ENCODE measurements around the gene AP2S1. TPM values are rescaled to one million over a fixed set of nuclear protein-coding genes. Genes with fewer than 3 reads are reported as not detected.

The AP2S1 gene
- total and polyA plus RNA-seq, 2 of the 4 experiments (the other 2 are of a cell fraction), result 144 to 274 TPM

DNA sequence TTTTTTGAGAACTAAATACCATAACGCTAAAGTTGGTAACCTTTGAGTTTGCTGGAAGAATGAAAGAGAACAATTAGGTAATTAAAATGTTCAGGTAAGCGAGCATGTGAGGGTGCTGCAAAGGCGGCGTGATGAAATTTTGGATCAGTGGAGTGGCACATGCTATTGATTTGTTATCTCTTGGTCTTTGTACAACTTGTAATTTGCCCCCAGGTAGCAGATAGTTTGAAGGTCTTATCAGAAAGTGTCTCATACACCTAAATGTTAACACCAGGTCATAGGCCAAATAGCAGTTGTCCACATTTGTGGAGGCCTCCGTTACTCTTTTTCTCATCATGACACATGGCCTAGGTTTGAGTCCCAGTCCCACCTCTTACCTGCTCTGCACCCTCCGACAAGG lies 25.0 kb upstream of the AP2S1 start:
- Histone ChIP-seq H2BK120ac (ENCODE audit: low read depth, low read length) (no peak overlapping the region), H3K23ac (ENCODE audit: low read depth, low read length) (no peak overlapping the region), H3K4me2 (ENCODE audit: low read depth, low read length) (no peak overlapping the region), H4K5ac (ENCODE audit: low read depth, low read length) (no peak overlapping the region), H3K4me3 (ENCODE audit: insufficient read depth, low read depth, low read length) (no peak overlapping the region), H3K14ac (replicated peaks; ENCODE audit: low read depth, low read length) (0 out of 2 replicates have a peak overlapping the region, but pooled peaks have one; percentile 35), H2AK5ac (ENCODE audit: low read depth, low read length) (0 out of 2 replicates have a peak overlapping the region, but pooled peaks have one; percentile 27), H3K56ac (ENCODE audit: extremely low read depth, insufficient read depth, low read length) (no peak overlapping the region), H2BK15ac (ENCODE audit: low read depth, low read length) (no peak overlapping the region), H3K4ac (ENCODE audit: low read depth, low read length) (no peak overlapping the region), H3K79me1 (ENCODE audit: low read depth in 1 of 2, low read length in 2 of 2) (peaks cover 14 to 72% of the 10 kb centered on the region in 2 experiments), H3K4me1 (ENCODE audit: control insufficient read depth, insufficient read depth, low read length) (peaks cover 10% of the 10 kb centered on the region; the same call in 1 of the 2 replicates), H3K27me3 (ENCODE audit: control insufficient read depth, insufficient read depth, low read length) (no peaks in the 10 kb centered on the region), H3K9me1 (ENCODE audit: insufficient read depth, low read length) (peaks cover 9% of the 10 kb centered on the region), H2BK20ac (ENCODE audit: low read depth, low read length) (no peak overlapping the region), H3K36me3 (ENCODE audit: control insufficient read depth, insufficient read depth, low read length) (no peaks in the 10 kb centered on the region), H3K9ac (ENCODE audit: low read depth, low read length) (no peak overlapping the region), H2BK5ac (ENCODE audit: low read depth, low read length, poor library complexity, severe bottlenecking) (no peak overlapping the region), H4K91ac (ENCODE audit: insufficient read depth, low read depth, low read length) (no peak overlapping the region), H2AFZ (replicated peaks; ENCODE audit: low read length, poor library complexity) (no peak overlapping the region), H3K9me3 (ENCODE audit: control insufficient read depth, insufficient read depth, low read length) (no peaks in the 10 kb centered on the region), H3K18ac (ENCODE audit: low read depth, low read length) (no peak overlapping the region), H4K8ac (ENCODE audit: low read depth in 2 of 2, low read length in 2 of 2) (no peak overlapping the region), H2AK9ac (replicated peaks; ENCODE audit: low read depth, low read length, poor library complexity) (no peak overlapping the region), H3K27ac (ENCODE audit: insufficient read depth, low read length) (no peak overlapping the region), H4K20me1 (ENCODE audit: insufficient read depth, low read length) (peaks cover 35% of the 10 kb centered on the region)
- intact Hi-C loops (cut with micrococcal nuclease), result loop anchor here (5.0 kb wide), 1 partner anchor 57 kb away; no protein-coding TSS in a partner anchor
- in situ Hi-C loops (cut with MboI; ENCODE audit: low sequenced_read_pairs), result no loop called here
- POLR2A ChIA-PET (ENCODE audit: unreplicated experiment), result no interaction called here
- no CpG with 5 or more reads among the region's 6 CpGs for WGBS, 2 experiments (ENCODE audit: extremely low coverage in 2 of 2, insufficient read length in 1 of 2)
- CTCF ChIA-PET, result no interaction called here
- dilution Hi-C loops (cut with HindIII; ENCODE audit: low sequenced_read_pairs, unreplicated experiment), result no loop called here
- no TSS peak for BruUV-seq (replicated peaks)
- ATAC-seq (ENCODE audit: low read depth) (no peak), DNase-seq (no peak)
- no peak for TF ChIP-seq USF2 (IDR thresholded peaks at IDR 0.05; ENCODE audit: low read depth, low read length)
- no peak for TF ChIP-seq RFX5 (IDR thresholded peaks at IDR 0.05; ENCODE audit: low read depth, low read length)
- TF ChIP-seq CEBPB (IDR thresholded peaks at IDR 0.05; ENCODE audit: low read depth, low read length), result no peak
- TF ChIP-seq NFE2L2 (IDR thresholded peaks at IDR 0.05; ENCODE audit: low read depth, low read length), result no peak
- no peak for TF ChIP-seq SMC3 (IDR thresholded peaks at IDR 0.05; ENCODE audit: low read depth, low read length)
- TF ChIP-seq MAZ (IDR thresholded peaks at IDR 0.05; ENCODE audit: borderline replicate concordance, low read depth, low read length), result no peak
- no peak for TF ChIP-seq MXI1 (IDR thresholded peaks at IDR 0.05; ENCODE audit: borderline replicate concordance, low read depth, low read length)

Measured in IMR-90 (cell line).